GM12873 (cell line): ENCODE data around the gene SF1.

Experiments
- TF ChIP-seq, protein P1 (sequence below): IDR thresholded peaks from 2 replicates; pipeline ENCODE4 v1.5.1; 2012; ENCODE audit warnings: low read depth, mild to moderate bottlenecking, moderate library complexity, low read length, control low read depth; ENCODE audit not compliant: insufficient read depth; ENCODE audit errors: missing control alignments

Gene SF1

DNA sequence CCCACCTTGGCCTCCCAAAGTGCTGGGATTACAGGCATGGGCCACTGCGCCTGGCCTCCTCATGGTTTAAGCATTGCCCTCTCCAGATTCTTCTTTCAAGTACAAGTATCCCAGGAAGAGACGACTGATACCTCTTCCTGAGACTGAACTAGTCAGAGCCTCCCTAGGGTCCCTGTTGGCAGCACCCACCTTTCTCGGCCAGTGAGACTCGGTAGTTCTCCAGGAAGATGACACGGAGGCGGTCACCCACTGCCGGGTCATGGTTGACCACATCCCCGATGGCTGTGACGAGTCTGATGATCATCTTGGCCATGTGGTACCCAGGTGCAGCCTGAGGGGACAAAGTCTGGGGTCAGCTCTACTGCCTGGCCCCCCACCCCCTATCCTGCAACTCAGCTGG lies 27.2 kb downstream of the SF1 start:
- TF ChIP-seq, protein P1, sequence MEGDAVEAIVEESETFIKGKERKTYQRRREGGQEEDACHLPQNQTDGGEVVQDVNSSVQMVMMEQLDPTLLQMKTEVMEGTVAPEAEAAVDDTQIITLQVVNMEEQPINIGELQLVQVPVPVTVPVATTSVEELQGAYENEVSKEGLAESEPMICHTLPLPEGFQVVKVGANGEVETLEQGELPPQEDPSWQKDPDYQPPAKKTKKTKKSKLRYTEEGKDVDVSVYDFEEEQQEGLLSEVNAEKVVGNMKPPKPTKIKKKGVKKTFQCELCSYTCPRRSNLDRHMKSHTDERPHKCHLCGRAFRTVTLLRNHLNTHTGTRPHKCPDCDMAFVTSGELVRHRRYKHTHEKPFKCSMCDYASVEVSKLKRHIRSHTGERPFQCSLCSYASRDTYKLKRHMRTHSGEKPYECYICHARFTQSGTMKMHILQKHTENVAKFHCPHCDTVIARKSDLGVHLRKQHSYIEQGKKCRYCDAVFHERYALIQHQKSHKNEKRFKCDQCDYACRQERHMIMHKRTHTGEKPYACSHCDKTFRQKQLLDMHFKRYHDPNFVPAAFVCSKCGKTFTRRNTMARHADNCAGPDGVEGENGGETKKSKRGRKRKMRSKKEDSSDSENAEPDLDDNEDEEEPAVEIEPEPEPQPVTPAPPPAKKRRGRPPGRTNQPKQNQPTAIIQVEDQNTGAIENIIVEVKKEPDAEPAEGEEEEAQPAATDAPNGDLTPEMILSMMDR: no peak

DNA sequence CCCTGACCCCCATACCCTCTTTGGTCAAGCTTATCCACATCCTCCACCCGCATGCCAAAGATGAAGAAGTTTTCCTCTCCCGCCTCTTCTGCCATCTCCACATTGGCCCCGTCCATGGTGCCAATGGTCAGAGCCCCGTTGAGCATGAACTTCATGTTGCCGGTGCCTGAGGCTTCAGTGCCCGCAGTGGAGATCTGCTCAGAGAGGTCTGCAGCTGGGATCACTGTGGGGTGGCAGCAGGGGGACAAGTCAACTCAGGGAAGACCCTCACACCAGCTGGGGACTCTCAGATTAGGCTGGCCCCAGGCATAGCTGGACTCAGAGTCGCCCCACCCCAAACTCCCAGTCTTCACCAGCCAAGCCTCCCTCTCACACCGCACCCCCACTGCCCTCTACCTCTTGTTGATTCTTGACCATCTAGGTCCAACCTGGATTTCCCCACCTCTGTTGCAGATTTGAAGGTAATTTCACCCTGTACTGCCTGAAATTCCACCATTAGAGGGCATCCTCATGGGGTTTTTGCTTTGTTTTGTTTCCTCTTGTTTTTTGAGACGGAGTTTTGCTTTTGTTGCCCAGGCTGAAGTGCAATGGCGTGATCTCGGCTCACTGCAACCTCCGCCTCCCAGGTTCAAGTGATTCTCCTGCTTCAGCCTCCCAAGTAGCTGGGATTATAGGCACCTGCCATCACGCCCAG lies 27.8 kb downstream of the SF1 start:
- TF ChIP-seq, protein P1: peak; percentile 17

DNA sequence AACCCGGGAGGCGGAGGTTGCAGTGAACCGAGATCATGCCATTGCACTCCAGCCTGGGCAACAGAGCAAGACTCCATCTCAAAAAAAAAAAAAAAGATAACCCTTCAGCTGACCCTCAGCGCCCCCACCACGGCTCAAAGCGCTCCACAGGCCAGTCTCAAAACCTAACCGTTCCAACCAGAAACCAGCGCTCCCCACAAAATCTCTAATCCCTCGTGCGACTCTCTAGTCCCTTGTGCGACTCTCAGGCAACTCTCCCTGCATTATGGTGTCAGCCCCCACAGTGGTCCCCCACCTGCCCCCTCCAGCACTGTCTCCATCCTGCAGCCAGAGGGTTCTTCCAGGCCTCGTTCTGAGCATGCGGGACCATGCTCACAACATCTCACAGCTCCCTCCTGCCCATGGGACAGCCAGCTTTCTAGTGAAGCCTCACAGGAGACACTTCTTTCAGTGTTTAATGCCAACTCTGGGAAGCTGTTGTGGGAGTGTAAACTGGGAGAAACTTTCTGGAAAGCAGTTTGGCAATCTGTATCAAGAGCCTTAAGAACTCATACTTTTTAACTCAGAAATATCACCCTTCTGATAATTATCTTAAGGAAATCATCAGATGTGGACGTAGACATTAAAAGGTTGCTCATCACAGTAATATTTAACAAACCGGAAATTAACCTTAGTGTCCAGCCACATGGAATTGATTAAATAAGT lies 30.2 kb downstream of the SF1 start:
- TF ChIP-seq, protein P1: no peak

DNA sequence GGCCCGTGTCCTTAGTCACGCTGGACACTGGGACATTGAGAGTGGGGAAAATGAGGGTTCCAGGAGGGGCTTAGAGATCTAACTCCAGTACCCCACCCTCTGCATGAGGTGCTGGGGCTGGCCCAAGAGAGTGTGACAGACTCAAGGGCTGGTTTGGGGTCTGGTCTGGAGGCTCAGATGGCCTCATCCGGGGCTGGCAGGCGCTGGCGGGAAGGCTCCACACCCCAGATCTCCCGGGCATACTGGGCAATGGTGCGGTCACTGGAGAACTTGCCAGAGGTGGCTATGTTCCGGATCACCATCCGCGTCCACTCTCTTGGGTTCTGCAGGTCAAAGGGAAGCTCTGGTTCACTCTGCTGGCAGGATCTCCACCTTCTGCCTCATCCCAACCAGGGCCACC lies 31.9 kb downstream of the SF1 start:
- TF ChIP-seq, protein P1: no peak

DNA sequence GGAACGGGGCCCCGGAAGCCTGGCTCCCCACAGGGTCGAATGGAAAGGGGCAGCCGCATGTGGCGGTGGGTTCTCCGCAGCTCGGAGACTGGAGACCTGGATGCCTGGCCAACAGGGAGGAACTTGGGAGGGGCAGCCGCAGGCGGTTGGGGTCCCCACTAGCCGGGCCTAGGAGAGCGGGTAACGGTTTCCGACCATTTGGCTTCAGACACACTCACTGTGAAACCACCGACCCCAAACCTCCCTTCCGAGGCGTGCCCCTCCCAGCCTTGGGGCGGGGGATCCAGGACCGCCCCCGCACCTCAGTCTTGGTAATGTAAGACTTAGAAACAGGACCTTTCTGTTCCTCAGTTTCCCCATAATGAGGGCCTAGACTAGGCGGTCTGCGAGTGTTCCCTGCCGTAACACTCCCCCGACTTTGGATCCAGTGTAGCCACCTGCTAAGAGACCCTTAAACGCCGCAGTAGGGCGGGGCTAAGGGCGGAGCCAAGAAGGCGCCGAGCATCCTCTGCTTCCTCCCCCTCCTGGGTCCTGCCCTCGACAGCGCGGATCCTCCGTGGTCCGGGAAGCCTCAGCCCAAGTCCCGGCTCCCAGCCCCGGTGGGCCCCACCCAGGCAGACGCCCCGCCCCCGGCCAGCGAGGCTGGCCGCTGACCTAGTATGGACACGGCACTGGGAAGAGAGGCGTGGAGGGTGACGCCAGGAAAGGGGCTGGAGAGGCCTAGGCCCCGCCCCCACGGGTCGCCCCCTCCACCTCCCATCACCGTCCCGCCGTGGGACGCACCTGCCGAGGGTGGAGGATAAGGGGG lies 32.6 kb downstream of the SF1 start:
- TF ChIP-seq, protein P1: no peak

DNA sequence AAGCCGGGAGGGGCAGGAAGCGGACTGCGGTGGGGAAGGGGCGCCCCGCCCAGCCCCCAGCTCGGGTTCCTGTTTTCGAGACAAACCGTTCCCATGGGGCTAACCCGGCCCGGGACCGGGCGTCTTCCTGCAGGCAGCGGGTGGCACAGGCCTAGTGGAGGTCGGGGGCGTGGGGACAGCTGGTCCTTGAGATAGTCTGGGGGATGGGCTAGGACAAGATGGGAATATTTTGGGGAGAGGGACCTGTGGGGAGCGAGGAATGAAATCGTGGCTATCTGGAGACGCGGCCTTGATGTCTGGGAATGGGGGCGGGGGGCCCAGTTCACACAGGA lies 33.2 kb downstream of the SF1 start:
- TF ChIP-seq, protein P1: no peak

DNA sequence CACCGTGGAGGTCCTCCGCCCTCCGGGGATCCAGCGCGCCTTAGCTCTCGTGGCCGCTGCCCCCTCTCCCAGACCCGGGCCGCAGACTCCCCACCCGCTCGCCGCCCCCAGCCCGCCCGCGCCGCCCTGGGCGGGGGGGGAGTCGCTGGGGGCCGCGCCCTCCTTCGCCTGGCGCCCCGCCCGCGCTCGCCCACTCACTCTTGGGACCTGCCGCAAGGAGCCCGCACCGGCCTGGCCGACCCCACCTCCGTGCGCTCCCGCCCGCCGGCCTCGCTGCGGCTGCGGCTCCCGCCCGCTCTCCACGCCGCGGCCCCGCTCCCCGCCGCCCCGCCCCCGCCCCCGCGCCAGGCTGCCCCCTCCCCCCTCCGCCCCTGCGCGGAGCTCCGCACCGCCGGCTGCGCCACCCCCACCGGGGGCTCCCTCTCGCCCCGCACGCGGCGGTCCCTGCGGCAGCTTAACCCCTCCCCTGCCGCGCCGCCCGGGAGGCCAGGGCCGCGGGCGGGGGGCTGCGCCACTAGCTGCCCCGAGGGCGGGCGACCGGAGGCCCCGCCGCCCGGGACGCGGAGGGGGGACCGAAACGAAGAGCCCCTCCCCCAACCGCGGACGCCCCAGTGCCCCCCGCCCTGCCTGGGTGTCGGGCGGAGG lies 33.7 kb downstream of the SF1 start:
- TF ChIP-seq, protein P1: no peak
